SK-N-SH treated with all-trans-retinoic acid at 6 μM for 48 hours (cell line): ENCODE measurements around the gene RASSF5.

Experiments used
- ATAC-seq: fragments of 200-7000 bp; cut with Tn5 transposase; 3 replicates; pipeline ENCODE4 v1.9.1; 2020; ENCODE audit warnings: mild to moderate bottlenecking, moderate library complexity
- ARNTL ChIP-seq: fragments of 450-650 bp; formaldehyde crosslinking; IDR thresholded peaks from 2 replicates; pipeline ENCODE4 v1.5.0; 2020; ENCODE audit warnings: low read depth, mild to moderate bottlenecking, moderate library complexity, borderline replicate concordance
- BACH2 ChIP-seq: fragments of 250-450 bp; sonication (Bioruptor Pico); IDR thresholded peaks from 2 replicates; pipeline ENCODE4 v1.9.0; 2021; ENCODE audit warnings: mild to moderate bottlenecking, borderline replicate concordance
- CSDC2 ChIP-seq: fragments of 250-450 bp; sonication (Bioruptor Pico); IDR thresholded peaks from 2 replicates; pipeline ENCODE4 v1.5.0; 2020; ENCODE audit warnings: mild to moderate bottlenecking, moderate library complexity
- GLIS3 ChIP-seq: fragments of 250-450 bp; sonication (Bioruptor Pico); IDR thresholded peaks from 2 replicates; pipeline ENCODE4 v1.5.0; 2020; ENCODE audit warnings: mild to moderate bottlenecking, moderate library complexity
- ISL1 ChIP-seq: fragments of 250-450 bp; sonication (Bioruptor Pico); IDR thresholded peaks from 2 replicates; pipeline ENCODE4 v2.1.2; 2022; ENCODE audit warnings: mild to moderate bottlenecking, moderate library complexity
- OSR1 ChIP-seq: fragments of 250-450 bp; sonication (Bioruptor Pico); IDR thresholded peaks from 2 replicates; pipeline ENCODE4 v1.8.0; 2022; ENCODE audit warnings: moderate library complexity, mild to moderate bottlenecking, inconsistent platforms
- PPARA ChIP-seq: fragments of 250-450 bp; sonication (Bioruptor Pico); IDR thresholded peaks from 2 replicates; pipeline ENCODE4 v1.5.0; 2020; ENCODE audit warnings: mild to moderate bottlenecking, borderline replicate concordance
- RARB ChIP-seq: fragments of 250-450 bp; sonication (Bioruptor Pico); IDR thresholded peaks from 2 replicates; pipeline ENCODE4 v1.8.0; 2021; ENCODE audit warnings: mild to moderate bottlenecking, moderate library complexity
- SNAI2 ChIP-seq: fragments of 250-450 bp; sonication (Bioruptor Pico); IDR thresholded peaks from 2 replicates; pipeline ENCODE4 v1.5.0; 2020; ENCODE audit warnings: mild to moderate bottlenecking, moderate library complexity
- TCF4 ChIP-seq: fragments of 250-450 bp; sonication (Bioruptor Pico); IDR thresholded peaks from 2 replicates; pipeline ENCODE4 v1.8.0; 2021; ENCODE audit warnings: mild to moderate bottlenecking, moderate library complexity, borderline replicate concordance
- ZC3H10 ChIP-seq: fragments of 250-450 bp; sonication (Bioruptor Pico); IDR thresholded peaks from 2 replicates; pipeline ENCODE4 v1.5.1; 2021; ENCODE audit warnings: mild to moderate bottlenecking, moderate library complexity
- ZFP30 ChIP-seq: fragments of 450-650 bp; formaldehyde crosslinking; IDR thresholded peaks from 2 replicates; pipeline ENCODE4 v1.5.0; 2022; ENCODE audit warnings: mild to moderate bottlenecking, moderate library complexity
- ZNF565 ChIP-seq: fragments of 450-650 bp; formaldehyde crosslinking; conservative IDR thresholded peaks from 2 replicates; pipeline ENCODE4 v1.5.0; 2020; ENCODE audit warnings: low read depth, mild to moderate bottlenecking, moderate library complexity
- ZNF8 ChIP-seq: fragments of 450-650 bp; formaldehyde crosslinking; IDR thresholded peaks from 2 replicates; pipeline ENCODE4 v1.5.0; 2020; ENCODE audit warnings: mild to moderate bottlenecking, moderate library complexity
- TF ChIP-seq, protein P1 (sequence below): fragments of 250-450 bp; sonication (Bioruptor Pico); IDR thresholded peaks from 2 replicates; pipeline ENCODE4 v1.5.1; 2020; ENCODE audit warnings: low read depth, mild to moderate bottlenecking, moderate library complexity
- TF ChIP-seq, protein P2 (sequence below): fragments of 250-450 bp; sonication (Bioruptor Pico); IDR thresholded peaks from 2 replicates; pipeline ENCODE4 v1.5.0; 2020; ENCODE audit warnings: mild to moderate bottlenecking, moderate library complexity
- TF ChIP-seq, protein P3 (sequence below): fragments of 250-450 bp; sonication (Bioruptor Pico); IDR thresholded peaks from 2 replicates; pipeline ENCODE4 v1.8.0; 2021; ENCODE audit warnings: low read depth, mild to moderate bottlenecking, moderate library complexity, borderline replicate concordance
- TF ChIP-seq, protein P4 (sequence below): fragments of 250-450 bp; sonication (Bioruptor Pico); IDR thresholded peaks from 2 replicates; pipeline ENCODE4 v1.5.1; 2021; ENCODE audit warnings: mild to moderate bottlenecking, moderate library complexity

Gene RASSF5

GRCh38 chr1:206578068-206578977 is 71.0 kb downstream of the RASSF5 start:
- ATAC-seq: peak; percentile 31; the same call in 2 of the 3 replicates
- TF ChIP-seq ZNF8 (CRISPR knock-in tag): no peak
- TF ChIP-seq CSDC2 (CRISPR knock-in tag): no peak
- TF ChIP-seq GLIS3 (CRISPR knock-in tag): no peak
- TF ChIP-seq PPARA (CRISPR knock-in tag): no peak
- TF ChIP-seq ZNF565: no peak
- TF ChIP-seq, protein P1, sequence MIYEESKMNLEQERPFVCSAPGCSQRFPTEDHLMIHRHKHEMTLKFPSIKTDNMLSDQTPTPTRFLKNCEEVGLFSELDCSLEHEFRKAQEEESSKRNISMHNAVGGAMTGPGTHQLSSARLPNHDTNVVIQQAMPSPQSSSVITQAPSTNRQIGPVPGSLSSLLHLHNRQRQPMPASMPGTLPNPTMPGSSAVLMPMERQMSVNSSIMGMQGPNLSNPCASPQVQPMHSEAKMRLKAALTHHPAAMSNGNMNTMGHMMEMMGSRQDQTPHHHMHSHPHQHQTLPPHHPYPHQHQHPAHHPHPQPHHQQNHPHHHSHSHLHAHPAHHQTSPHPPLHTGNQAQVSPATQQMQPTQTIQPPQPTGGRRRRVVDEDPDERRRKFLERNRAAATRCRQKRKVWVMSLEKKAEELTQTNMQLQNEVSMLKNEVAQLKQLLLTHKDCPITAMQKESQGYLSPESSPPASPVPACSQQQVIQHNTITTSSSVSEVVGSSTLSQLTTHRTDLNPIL (CRISPR knock-in tag): no peak
- TF ChIP-seq RARB: no peak
- TF ChIP-seq ZC3H10: no peak
- TF ChIP-seq OSR1: no peak
- TF ChIP-seq ZFP30: no peak
- TF ChIP-seq, protein P2, sequence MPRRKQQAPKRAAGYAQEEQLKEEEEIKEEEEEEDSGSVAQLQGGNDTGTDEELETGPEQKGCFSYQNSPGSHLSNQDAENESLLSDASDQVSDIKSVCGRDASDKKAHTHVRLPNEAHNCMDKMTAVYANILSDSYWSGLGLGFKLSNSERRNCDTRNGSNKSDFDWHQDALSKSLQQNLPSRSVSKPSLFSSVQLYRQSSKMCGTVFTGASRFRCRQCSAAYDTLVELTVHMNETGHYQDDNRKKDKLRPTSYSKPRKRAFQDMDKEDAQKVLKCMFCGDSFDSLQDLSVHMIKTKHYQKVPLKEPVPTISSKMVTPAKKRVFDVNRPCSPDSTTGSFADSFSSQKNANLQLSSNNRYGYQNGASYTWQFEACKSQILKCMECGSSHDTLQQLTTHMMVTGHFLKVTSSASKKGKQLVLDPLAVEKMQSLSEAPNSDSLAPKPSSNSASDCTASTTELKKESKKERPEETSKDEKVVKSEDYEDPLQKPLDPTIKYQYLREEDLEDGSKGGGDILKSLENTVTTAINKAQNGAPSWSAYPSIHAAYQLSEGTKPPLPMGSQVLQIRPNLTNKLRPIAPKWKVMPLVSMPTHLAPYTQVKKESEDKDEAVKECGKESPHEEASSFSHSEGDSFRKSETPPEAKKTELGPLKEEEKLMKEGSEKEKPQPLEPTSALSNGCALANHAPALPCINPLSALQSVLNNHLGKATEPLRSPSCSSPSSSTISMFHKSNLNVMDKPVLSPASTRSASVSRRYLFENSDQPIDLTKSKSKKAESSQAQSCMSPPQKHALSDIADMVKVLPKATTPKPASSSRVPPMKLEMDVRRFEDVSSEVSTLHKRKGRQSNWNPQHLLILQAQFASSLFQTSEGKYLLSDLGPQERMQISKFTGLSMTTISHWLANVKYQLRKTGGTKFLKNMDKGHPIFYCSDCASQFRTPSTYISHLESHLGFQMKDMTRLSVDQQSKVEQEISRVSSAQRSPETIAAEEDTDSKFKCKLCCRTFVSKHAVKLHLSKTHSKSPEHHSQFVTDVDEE (CRISPR knock-in tag): no peak
- TF ChIP-seq, protein P3, sequence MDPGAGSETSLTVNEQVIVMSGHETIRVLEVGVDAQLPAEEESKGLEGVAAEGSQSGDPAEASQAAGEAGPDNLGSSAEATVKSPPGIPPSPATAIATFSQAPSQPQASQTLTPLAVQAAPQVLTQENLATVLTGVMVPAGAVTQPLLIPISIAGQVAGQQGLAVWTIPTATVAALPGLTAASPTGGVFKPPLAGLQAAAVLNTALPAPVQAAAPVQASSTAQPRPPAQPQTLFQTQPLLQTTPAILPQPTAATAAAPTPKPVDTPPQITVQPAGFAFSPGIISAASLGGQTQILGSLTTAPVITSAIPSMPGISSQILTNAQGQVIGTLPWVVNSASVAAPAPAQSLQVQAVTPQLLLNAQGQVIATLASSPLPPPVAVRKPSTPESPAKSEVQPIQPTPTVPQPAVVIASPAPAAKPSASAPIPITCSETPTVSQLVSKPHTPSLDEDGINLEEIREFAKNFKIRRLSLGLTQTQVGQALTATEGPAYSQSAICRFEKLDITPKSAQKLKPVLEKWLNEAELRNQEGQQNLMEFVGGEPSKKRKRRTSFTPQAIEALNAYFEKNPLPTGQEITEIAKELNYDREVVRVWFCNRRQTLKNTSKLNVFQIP (CRISPR knock-in tag): no peak
- no peak for TF ChIP-seq ISL1 (CRISPR knock-in tag)

DNA sequence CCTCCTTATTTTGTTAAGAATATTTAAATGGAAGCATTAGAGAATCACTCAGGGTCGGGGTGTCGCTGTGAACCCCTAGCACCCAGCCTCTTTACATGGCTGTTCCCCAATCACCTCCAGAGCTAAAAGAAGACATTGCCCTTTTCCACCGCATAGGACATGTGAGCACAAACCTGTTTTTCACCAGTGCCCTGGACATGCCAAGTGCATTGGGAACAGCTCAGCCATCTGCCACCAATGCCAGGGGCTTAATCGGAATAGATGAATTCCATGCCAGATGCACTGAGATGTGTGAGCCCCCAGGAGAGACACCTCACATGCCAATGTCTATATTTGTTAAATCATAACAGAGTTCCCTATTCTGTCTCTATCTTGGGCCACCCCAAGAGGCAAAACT is 71.6 kb downstream of the RASSF5 start:
- ATAC-seq: no peak; the same call in 1 of the 3 replicates
- no peak for TF ChIP-seq ZC3H10
- TF ChIP-seq, protein P1 (CRISPR knock-in tag): no peak
- no peak for TF ChIP-seq ZNF565
- TF ChIP-seq CSDC2 (CRISPR knock-in tag): no peak
- TF ChIP-seq ZNF8 (CRISPR knock-in tag): no peak
- TF ChIP-seq, protein P3 (CRISPR knock-in tag): no peak
- TF ChIP-seq, all 23 proteins: peak for 0

GRCh38 chr1:206579747-206580437 is 72.6 kb downstream of the RASSF5 start:
- ATAC-seq: peak; percentile 17; the same call in 2 of the 3 replicates
- TF ChIP-seq BACH2 (no peak), ISL1 (CRISPR knock-in tag) (no peak), GLIS3 (CRISPR knock-in tag) (no peak), SNAI2 (CRISPR knock-in tag) (no peak), ZFP30 (no peak), RARB (no peak), TCF4 (no peak), CSDC2 (CRISPR knock-in tag) (no peak), OSR1 (no peak), ARNTL (CRISPR knock-in tag) (no peak), ZC3H10 (no peak)
- TF ChIP-seq, protein P4, sequence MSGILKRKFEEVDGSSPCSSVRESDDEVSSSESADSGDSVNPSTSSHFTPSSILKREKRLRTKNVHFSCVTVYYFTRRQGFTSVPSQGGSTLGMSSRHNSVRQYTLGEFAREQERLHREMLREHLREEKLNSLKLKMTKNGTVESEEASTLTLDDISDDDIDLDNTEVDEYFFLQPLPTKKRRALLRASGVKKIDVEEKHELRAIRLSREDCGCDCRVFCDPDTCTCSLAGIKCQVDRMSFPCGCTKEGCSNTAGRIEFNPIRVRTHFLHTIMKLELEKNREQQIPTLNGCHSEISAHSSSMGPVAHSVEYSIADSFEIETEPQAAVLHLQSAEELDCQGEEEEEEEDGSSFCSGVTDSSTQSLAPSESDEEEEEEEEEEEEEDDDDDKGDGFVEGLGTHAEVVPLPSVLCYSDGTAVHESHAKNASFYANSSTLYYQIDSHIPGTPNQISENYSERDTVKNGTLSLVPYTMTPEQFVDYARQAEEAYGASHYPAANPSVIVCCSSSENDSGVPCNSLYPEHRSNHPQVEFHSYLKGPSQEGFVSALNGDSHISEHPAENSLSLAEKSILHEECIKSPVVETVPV (CRISPR knock-in tag): no peak
- TF ChIP-seq, protein P3 (CRISPR knock-in tag): no peak
- TF ChIP-seq, protein P1 (CRISPR knock-in tag): no peak
